Measurements from ENCODE around the gene TSPAN6.

GRCh38 chrX:100615005-100615404, 21.6 kb downstream of the TSPAN6 start:
- TF ChIP-seq EZH2 (IDR thresholded peaks at IDR 0.05; ENCODE audit: low read length) (no peak), CTCF (optimal IDR thresholded peaks at IDR 0.05 in 1 of 3, IDR thresholded peaks at IDR 0.05 in 1 of 3, conservative IDR thresholded peaks at IDR 0.05 in 1 of 3; ENCODE audit: extremely low read depth in 1 of 3, insufficient read depth in 2 of 3, low read length in 3 of 3) (peak; percentile 13 to 52 (median 42))

Measured in keratinocyte (primary cell).